NK-92 treated with Interleukin-12 subunit alpha and Interleukin-12 subunit beta, amount 100 ng/mL, for 24 hours (cell line): ENCODE data around the gene TSPEAR.
"Not testable (repeated sequence)": the region's sequence is repeated elsewhere in the genome, so short reads cannot be mapped to it uniquely, and the experiment has no call there.

Experiments
- DNase-seq: peaks from one replicate; lab custom pipeline; 2025; lab: John Stamatoyannopoulos, UW

Gene TSPEAR

DNA sequence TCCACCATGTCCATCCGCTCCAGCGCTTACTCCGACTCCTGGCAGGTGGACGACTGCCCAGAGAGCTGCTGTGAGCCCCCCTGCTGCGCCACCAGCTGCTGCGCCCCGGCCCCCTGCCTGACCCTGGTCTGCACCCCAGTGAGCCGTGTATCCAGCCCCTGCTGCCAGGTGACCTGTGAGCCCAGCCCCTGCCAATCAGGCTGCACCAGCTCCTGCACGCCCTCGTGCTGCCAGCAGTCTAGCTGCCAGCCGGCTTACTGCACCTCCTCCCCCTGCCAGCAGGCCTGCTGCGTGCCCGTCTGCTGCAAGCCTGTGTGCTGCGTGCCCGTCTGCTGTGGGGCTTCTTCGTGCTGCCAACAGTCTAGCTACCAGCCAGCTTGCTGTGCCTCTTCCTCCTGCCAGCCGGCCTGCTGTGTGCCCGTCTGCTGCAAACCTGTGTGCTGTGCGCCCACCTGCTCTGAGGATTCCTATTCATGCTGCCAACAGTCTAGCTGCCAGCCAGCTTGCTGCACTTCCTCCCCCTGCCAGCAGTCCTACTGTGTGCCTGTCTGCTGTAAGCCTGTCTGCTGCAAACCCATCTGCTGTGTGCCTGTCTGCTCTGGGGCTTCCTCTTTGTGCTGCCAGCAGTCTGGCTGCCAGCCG, 84.1 kb downstream of the TSPEAR start:
- DNase-seq, result not testable (repeated sequence)

DNA sequence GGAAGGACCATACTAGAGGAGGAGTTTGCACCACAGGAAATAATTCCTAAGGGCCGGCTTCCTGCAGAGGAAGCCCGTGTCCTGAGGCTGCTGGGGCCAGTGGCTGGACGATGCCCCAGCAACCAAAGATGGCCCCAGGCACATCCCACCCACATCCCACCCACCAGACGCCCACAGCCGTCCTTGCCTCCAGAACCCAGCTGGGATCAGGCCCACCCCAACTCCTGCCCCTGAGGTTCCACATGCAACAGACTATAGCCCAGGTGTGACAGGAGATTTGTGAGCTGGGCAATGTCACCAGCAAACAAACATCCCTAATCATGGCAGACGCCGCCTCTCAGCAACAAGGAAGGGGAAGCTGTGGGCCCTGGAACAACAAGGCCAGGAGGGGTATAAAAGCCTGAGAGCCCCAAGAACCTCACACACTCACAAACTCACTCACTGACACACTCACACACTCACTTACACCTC, 84.7 kb downstream of the TSPEAR start, which contains the start of gene KRTAP10-9:
KRTAP10-9 (plus strand) TSS at position 421 of the 471 bp plus-strand sequence. CDS start 79 bp downstream, outside the sequence.
- no peak for DNase-seq

DNA sequence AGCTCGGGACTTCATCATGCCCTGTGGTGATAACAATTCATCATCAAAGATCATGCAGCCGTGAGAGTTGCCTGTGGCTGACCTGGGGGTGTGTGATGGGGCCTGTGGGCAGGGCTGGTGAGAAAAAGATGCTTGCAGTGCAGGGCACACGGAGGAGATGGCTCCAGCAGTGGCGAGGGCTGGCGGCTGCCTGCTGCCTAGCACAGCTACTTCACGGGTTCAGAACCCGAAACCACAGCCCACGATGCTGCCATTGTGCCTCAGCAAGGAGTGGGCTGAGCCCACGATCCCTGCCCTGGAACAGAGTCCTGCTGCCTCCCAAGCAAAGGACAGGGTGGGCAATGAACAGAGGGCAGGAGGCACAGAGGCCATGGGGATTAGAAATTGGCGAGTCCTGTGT, 85.1 kb downstream of the TSPEAR start:
- DNase-seq, result no peak

DNA sequence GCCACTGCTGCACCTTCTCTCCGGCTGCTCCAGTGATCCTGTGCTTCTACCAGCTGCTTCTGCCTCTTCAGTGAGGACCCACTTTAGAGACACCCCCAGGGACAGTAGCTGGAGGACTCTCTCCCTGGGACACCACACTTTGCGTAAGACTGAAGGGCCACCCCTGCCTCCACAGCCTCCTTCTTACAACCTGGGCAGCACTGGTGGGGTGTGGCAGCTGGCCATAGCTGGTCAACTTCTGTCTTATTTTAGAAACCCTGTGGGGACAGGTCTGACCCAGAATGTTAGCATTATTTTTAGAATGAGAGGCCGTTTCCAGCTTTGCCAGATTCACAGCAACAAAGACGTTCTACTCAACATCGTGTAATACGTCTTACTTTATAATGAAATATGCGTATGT, 85.6 kb downstream of the TSPEAR start:
- DNase-seq, result no peak

DNA sequence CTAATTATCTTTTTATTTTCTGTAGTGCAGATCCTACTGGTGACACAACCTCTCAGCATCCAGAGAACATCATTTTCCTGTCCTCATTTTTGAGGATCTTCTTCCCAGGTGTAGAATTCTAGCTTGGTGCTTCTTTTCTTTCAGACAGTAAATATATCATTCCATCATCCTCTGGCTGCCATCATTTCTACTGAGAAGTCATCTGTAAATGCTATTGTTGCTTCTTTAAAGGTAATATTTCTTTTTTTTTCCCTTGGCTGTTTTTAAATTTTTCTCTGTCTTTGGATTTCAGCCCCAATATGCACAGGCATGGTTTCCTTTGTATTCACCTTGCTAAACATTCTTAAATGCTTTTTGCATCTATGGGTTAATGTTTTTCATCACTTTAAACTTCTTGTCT, 87.8 kb downstream of the TSPEAR start:
- no peak for DNase-seq

DNA sequence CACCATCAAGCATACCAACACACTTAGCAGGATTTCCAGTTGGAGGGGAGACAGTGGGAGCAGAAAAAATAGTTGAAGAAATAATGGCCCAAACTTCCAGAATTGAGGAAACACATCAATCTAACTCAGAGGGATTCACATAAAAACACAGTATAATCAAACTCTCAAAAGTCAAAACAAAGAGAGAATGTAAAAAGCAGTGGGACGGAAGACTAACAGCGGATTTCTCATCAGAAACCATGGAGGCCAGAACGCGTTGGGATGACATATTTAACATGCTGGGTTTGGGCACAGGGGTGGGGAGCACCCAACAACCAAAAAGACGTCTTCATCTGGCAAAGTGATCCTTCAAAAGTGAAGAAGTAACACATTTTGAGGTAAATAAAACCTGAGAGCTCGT, 91.5 kb downstream of the TSPEAR start:
- no peak for DNase-seq

DNA sequence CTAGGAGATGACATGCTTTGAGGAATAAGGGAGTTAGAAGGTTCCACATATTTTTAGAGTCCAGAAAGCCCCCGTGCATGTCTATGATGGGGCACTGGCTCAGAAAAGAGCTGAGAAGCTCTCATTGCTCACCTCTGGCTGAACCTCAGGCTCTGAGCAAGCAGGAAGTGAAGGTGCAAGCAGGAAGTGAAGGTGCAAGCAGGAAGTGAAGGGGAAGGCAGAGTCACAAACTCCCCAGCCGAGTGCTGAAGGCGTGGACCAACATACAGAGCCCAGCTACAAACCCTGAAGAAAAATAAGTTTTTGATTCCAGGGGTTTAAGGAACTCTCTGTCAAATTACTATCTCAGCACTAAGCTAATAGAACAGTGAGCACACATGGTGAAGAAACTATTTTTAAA, 92.5 kb downstream of the TSPEAR start:
- DNase-seq, result peak; percentile 50

DNA sequence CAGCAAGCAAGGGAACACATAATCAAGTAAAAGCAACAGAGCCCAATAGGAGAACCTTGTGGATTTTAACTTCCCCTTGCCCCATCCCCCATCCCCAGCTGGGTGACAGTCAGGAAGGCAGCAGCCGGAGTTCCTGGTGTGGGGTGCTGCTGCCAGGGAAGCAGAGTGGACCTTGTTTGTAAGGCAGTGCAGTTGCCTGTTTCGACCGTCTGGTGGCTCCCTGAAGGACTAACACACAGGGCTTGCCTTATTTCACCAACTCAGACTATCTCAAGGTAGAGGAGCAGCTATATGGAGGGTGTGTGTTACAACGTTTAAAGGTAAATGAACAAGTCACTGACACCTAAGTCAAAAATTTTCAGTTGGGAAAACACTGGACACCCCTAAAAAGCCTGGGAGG, 92.9 kb downstream of the TSPEAR start:
- DNase-seq, result no peak

DNA sequence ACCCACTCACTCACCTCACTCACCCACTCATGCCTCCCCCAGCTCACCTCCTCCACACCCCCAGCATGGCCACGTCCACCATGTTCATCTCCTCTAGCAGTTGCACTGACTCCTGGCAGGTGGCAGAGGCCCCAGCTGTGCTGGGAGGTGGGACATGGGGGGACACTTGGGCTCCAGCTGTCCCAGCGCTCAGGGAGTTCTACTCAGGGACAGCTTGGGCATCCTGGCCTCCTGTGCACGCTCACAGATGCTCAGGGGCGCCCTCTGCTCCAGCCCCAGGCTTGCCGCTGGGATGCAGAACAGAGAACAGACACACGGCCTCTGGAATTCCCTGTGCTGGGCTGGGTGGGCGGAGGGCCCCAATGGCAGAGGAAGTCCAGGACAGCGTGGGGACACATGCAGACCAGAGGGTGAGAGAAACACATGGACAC, 94.3 kb downstream of the TSPEAR start:
- DNase-seq, result no peak

DNA sequence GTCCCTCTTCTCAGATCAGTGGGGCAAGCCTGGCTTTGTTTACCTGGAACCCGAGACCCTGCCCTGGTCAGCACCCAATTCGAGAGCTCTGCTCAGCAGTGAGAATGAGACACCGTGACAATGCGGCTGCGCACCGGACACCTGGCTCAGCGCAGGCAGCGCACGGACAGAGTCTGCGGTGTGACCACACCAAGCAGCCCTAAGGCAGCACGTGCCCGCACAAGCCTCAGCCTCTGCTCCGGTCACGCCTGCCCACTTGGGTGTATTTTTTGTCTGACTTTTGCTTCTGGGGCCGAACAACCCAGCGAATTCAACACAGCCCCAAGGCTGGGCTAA, 94.8 kb downstream of the TSPEAR start:
- no peak for DNase-seq

DNA sequence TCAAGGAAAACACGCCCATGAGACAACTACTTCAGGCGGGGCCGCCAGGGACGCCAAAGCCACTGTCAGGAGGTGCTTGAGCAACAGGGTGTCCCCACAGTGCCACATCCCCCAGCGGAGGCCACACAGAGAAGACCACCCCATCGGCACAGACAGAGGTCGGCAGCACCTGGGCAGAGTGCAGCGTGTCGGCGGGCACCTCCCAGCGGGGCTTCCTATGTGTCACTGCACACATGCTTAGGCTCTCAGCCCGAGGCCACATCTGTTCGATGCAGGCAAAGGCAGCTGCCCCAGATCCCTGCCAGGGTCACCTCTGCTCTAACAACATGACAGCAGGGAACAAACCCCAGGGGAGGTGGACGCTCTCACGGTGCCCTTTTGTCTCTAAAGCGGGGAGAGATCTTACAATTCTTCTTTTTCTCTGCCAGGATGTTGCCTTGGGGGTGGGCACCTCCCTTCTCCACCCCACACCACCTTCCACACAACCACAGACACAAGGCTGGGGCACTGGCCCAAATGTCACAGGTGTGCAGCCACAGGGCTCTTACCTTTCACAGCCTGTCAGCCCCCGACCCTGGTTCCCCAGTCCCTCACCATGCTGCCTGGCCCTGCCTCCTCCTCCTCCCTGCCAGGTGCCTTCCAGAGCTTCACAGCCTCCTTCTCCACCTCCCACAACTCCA, 95.3 kb downstream of the TSPEAR start:
- DNase-seq, result no peak

DNA sequence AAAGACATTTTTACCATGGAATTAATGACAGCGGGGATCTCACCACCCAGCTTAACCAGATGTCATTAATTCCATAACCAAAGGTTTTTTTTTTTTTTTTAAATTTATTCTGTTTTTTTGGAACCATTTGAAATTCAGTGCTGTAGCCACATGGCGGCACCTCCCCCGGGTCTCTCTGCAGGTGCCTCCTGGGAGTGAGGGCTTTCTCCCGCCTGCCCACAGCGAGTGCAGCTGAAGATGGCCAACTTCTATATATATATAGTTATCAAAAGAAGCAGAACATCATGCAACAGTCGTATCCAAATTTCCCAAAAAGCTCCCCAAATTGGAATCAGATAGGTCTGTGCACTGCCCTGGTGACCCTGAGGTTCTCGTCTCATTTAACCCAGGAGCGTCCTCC, 95.9 kb downstream of the TSPEAR start:
- DNase-seq, result no peak

DNA sequence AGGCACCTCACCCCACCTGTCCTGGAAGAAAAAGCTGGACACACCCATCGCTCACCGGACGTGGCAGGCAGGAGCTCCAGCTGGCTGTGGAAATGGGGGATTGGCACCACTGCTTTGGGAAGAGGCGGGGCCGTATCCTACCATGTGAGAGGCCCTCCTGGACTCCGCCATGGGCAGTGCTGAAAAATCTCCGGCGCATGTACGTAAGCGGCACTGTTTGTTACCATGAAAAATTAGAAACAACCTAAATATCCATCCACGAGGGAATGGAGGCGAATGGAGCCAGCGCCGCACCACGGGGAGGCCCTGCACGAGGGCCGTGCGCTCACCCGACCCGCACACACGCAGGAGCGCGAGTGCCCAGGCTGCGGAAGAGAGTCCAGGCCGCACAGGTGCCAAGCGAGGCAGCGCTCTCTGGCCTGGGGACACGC, 96.4 kb downstream of the TSPEAR start:
- DNase-seq, result no peak

DNA sequence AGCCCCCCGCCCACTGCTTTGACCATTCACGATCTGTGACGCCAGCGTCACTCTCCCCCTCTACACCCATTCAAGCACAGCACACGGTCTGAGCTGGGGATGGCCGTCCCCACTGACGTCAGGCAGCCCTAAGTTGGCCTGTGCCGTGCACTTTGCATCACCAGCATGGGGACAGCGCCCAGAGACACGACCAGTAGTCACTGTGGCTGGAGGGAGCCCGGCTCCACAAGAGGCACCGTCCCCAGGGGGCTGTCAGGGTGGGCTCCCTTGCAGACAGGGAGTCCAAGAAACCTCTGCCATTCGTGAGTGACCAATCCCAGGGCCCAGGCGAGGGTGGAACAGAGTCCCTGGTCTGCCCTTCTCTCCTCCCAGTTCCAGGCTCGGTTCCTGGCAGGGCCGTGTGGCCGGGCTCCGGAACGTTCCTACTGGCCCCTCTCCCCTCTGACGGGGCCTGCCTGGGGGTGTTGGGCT, 97.2 kb downstream of the TSPEAR start:
- DNase-seq, result no peak

DNA sequence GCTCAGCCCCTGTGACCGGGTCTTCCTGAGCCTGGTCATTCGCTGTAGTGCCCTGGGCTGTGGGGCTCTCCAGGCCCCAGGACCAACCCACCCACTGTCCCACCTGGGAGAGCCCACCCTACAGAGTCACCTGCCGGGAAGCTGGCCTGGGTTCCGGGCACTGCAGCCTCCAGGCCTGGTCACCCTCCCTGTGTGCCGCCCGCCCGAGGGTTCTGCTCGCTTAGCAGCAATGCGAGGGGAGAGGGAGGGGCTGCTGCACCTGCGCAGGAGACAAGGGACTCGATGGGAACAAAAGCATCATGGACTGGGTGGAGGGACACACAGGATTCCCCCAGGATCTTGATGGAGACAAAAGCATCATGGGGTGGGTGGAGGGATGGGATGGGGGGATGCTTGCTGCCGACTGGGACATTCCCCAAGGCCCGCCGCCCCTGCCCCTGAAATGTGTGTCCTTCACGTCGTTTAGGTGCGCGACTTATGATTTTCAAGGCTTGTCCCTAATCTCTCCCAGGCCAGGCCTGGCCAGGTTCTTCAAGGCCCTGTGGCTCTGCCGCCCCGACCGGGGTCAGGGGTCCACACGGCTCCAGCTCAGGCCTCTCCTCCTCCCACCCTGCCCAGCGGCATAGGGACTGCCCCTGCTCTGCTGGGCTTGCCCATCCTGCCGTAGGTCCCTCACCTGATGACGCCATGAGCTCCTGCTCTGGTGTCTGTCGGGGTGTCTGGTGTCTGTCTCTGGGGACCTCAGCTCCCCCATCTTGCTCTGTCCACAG, 97.8 kb downstream of the TSPEAR start:
- DNase-seq, result no peak

DNA sequence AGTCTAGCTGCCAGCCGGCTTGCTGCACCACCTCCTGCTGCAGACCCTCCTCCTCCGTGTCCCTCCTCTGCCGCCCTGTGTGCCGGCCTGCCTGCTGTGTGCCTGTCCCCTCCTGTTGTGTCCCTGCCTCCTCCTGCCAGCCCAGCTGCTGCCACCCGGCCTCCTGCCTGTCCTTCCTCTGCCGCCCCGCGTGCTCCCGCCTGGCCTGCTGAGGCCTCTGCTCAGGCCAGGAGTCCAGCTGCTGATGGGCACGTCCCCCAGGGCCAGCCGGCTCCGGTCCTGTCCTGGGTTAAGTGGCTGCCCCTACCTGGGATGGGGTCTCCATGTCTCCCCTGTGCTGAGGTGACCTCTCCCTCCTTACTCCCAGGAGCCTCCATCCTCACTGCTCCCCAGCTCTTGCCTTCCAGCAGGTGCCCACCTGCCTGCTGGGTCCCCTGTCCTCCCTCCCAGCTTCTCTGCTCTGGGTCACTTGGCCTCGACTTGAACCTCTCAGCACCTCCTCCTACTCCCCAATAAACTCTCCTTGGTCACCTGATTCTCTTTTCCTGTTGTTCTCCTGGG, 98.6 kb downstream of the TSPEAR start:
- DNase-seq, result no peak

DNA sequence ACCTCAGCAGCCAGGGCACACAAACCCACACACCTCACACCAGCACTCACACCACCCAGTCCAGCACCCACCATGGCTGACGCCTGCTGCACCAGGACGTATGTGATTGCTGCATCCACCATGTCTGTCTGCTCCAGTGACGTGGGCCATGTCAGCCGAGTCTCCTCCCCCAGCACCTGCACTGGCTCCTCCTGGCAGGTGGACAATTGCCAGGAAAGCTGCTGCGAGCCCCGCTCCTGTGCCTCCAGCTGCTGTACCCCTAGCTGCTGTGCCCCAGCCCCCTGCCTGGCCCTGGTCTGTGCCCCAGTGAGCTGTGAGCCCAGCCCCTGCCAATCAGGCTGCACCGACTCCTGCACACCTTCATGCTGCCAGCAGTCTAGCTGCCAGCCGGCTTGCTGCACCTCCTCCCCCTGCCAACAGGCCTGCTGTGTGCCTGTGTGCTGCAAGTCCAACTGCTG, 99.3 kb downstream of the TSPEAR start, which contains the start of gene KRTAP10-8:
KRTAP10-8 (plus strand) TSS at position 51 of the 458 bp plus-strand sequence; CDS start at position 73, 22 bp downstream.
- no peak for DNase-seq

DNA sequence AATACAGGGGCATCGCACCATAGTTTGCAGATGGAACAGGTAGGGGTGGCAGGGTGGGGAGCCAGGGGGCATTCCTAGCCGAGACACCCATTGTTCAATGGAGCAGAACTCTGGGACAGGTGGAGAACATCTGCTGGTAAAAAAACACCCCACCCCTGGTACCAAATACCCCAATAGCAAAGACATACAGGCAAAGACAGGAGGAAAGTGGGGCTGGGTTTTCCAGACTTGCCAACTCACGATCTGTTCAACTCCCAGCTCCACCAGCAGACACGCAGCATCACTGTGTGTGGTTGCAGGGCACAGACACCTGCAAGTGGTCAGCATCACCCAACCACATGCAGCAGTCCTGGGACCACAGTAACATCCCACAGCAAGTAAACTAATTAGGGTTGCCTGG, 99.8 kb downstream of the TSPEAR start:
- no peak for DNase-seq

DNA sequence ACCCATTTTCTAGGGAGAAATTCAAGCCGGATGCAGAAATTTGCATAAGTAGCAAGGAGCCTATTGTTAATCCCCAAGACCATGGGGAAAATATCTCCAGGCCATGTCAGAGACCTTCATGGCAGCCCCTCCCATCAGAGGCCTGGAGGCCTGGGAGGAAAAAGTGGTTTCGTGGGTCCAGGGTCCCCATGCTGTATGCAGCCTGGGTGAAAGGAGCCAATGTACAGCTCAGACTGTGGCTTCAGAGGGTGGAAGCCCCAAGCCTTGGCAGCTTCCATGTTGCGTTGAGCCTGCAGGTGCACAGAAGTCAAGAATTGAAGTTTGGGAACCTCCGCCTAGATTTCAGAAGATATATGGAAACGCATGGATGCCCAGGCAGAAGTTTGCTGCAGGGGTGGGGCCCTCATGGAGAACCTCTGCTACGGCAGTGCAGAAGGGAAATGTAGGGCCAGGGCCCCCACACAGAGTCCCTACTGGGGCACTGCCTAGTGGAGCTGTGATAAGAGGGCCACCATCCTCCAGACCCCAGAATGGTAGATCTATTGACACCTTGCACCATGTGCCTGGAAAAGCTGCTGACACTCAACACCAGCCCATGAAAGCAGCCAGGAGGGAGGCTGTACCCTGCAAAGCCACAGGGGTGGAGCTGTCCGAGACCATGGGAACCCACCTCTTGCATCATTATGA, 101.1 kb downstream of the TSPEAR start:
- not testable (repeated sequence) for DNase-seq

DNA sequence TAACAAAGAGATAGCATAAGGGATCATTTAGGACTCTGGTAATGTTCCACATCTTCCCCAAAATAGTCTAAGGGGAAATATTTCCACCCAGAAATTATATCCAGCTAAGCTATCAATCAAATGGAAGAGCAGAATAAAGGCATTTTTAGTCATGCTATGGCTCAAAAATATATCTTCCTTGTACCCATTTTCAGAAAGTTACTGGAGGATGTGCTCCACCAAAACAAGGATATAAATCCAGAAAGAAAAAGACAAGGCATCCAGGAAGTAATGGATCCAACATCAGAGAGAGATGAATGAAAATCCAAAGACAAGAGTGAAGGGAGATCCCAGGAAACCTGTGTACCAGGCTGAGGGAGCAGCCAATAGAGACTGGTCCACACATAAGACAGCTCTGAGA, 102.2 kb downstream of the TSPEAR start:
- no peak for DNase-seq

DNA sequence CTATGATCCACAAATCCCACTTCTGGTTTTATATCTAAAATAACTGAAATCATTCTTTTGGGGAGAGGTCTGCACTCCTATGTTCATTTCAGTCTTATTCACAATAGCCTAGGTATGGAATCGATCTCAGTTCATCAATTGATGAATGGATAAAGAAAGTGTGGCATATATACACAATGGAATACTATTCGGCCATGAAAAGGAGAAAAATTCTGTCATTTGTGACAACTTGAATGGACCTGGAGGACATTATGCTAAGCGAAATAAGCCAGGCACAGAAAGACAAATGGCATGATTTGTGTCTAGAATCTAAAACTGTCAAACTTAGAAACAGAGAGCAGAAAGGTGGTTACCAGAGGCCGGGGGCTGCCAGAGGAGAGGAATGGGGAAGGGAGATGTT, 104.9 kb downstream of the TSPEAR start:
- no peak for DNase-seq

DNA sequence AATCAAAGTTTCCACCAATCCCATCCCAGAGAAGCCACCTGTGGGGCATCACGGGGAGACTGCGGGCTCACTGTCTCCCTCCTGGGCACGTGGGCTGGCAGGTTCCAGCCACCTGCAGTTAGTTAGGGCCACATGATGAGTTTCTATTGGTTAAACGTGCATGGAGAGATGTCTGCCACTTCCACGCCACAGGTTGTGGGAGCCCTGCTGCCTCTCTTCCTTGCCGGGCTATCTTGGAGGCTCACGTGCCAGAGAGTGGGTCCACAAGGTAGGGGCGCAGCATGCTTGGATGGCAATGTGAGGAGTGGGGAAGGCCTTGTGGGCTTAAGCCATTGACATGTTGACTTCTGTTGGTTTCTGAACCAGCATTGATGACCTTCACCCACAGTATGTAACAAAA, 107.5 kb downstream of the TSPEAR start:
- DNase-seq, result no peak
